ENCODE measurements around the gene UBN2. TPM values are rescaled to one million over a fixed set of nuclear protein-coding genes. Genes with fewer than 3 reads are reported as not detected.

Gene UBN2
- total RNA-seq, 1 experiment from 2014 or later: 14.8 TPM

GRCh38 chr7:139339025-139339424 is 108.0 kb downstream of the UBN2 start:
- intact Hi-C loops (cut with micrococcal nuclease): no loop called here
- no peaks in the 10 kb centered on the region for H3K9me2 ChIP-seq (ENCODE audit: insufficient read depth)
- H3K4me3 ChIP-seq (replicated peaks in 1 of 2; ENCODE audit: low read depth in 1 of 2, low read length in 2 of 2): peak overlapping the region; percentile 78 to 90
- no peak for ATAC-seq
- peak overlapping the region; percentile 95; the same call in 1 of the 2 replicates for H3K27ac ChIP-seq (ENCODE audit: low read depth, low read length)
- CTCF ChIA-PET: interaction anchor here (1.0 to 1.6 kb wide), 2 partner anchors 18 to 21 kb away, joined by 4 to 5 read pairs; partner anchors contain the start of gene LUC7L2
- peaks cover 0 to 5% of the 10 kb centered on the region in 2 experiments; a peak in 1 of 4 replicates for H3K9me3 ChIP-seq (ENCODE audit: control insufficient read depth in 1 of 2, insufficient read depth in 1 of 2, low read depth in 1 of 2, low read length in 2 of 2)
- H2AFZ ChIP-seq (ENCODE audit: low read depth, low read length, poor library complexity, severe bottlenecking): no peak overlapping the region
- H3K4me2 ChIP-seq (ENCODE audit: low read length): peak overlapping the region; percentile 94
- no peaks in the 10 kb centered on the region for H3K27me3 ChIP-seq (ENCODE audit: insufficient read depth, low read length)
- POLR2A ChIA-PET: no interaction called here
- DNase-seq (ENCODE audit: low read depth, low spot score): no peak
- RAD21 ChIA-PET (ENCODE audit: low non-redundant PET in 1 of 2, low total read pairs in 2 of 2, uncharacterized antibody in 2 of 2, unreplicated experiment in 2 of 2): no interaction called here
- H4K20me1 ChIP-seq (ENCODE audit: insufficient read depth): no peaks in the 10 kb centered on the region
- no peak for TF ChIP-seq CTCF (IDR thresholded peaks at IDR 0.05 in 2 of 3, conservative IDR thresholded peaks at IDR 0.05 in 1 of 3; ENCODE audit: borderline replicate concordance in 1 of 3, insufficient read depth in 1 of 3, low read depth in 2 of 3, low read length in 2 of 3)
- no peak overlapping the region for H3K9ac ChIP-seq (ENCODE audit: low read length)
- H3K36me3 ChIP-seq (ENCODE audit: control insufficient read depth in 1 of 2, insufficient read depth in 2 of 2, low read length in 2 of 2): no peaks in the 10 kb centered on the region
- no TSS peak for BruUV-seq (replicated peaks)
- H3K79me2 ChIP-seq (ENCODE audit: insufficient read depth, low read length): peaks cover 23% of the 10 kb centered on the region
- H3K4me1 ChIP-seq (ENCODE audit: control insufficient read depth in 1 of 2, insufficient read depth in 2 of 2, low read length in 2 of 2): peaks cover 3 to 26% of the 10 kb centered on the region in 2 experiments; a peak in 3 of 4 replicates

GRCh38 chr7:139339698-139340036 is 108.6 kb downstream of the UBN2 start:
- no peak for TF ChIP-seq CBX3 (IDR thresholded peaks at IDR 0.05; ENCODE audit: low read depth)
- TF ChIP-seq MAX (IDR thresholded peaks at IDR 0.05): no peak
- no peak for TF ChIP-seq EZH2phosphoT487 (IDR thresholded peaks at IDR 0.05; ENCODE audit: borderline replicate concordance)
- no peak for TF ChIP-seq CEBPB (IDR thresholded peaks at IDR 0.05; ENCODE audit: low read depth)
- no peak for TF ChIP-seq ATF3 (IDR thresholded peaks at IDR 0.05)
- no peak for TF ChIP-seq ZFX (IDR thresholded peaks at IDR 0.05)
- no peak for TF ChIP-seq FOSL1 (IDR thresholded peaks at IDR 0.05; ENCODE audit: low read depth)
- TF ChIP-seq REST (IDR thresholded peaks at IDR 0.05; ENCODE audit: low read depth): no peak
- TF ChIP-seq EGR1 (IDR thresholded peaks at IDR 0.05; ENCODE audit: low read depth): no peak
- no peak for TF ChIP-seq EZH2 (IDR thresholded peaks at IDR 0.05)
- TF ChIP-seq POLR2A (IDR thresholded peaks at IDR 0.05; ENCODE audit: borderline replicate concordance, extremely low read depth, insufficient read depth, insufficient read length): no peak
- TF ChIP-seq SIN3A (IDR thresholded peaks at IDR 0.05; ENCODE audit: low read depth): no peak
- no peak for TF ChIP-seq ZNF274 (IDR thresholded peaks at IDR 0.05; ENCODE audit: low read depth, low read length)
- TF ChIP-seq POLR2AphosphoS5 (IDR thresholded peaks at IDR 0.05; ENCODE audit: low read depth, low read length): no peak
- no peak for TF ChIP-seq JUND (IDR thresholded peaks at IDR 0.05)
- peaks cover 3 to 26% of the 10 kb centered on the region in 2 experiments; a peak in 3 of 4 replicates for H3K4me1 ChIP-seq (ENCODE audit: control insufficient read depth in 1 of 2, insufficient read depth in 2 of 2, low read length in 2 of 2)
- no peaks in the 10 kb centered on the region for H3K27me3 ChIP-seq (ENCODE audit: insufficient read depth, low read length)
- intact Hi-C loops (cut with micrococcal nuclease): loop anchor here (10.0 kb wide), 1 partner anchor 235 kb away; the partner anchor contains the start of gene ZC3HAV1
- H3K4me2 ChIP-seq (ENCODE audit: low read length): peak overlapping the region; percentile 94
- ATAC-seq (no peak), DNase-seq (ENCODE audit: low read depth, low spot score) (no peak)
- peak overlapping the region; percentile 78 to 90 for H3K4me3 ChIP-seq (replicated peaks in 1 of 2; ENCODE audit: low read depth in 1 of 2, low read length in 2 of 2)
- H3K9ac ChIP-seq (ENCODE audit: low read length): peak overlapping the region; percentile 94; the same call in 1 of the 2 replicates
- peak overlapping the region; percentile 95 for H3K27ac ChIP-seq (ENCODE audit: low read depth, low read length)
- H3K36me3 ChIP-seq (ENCODE audit: control insufficient read depth in 1 of 2, insufficient read depth in 2 of 2, low read length in 2 of 2): no peaks in the 10 kb centered on the region
- no peak overlapping the region for H2AFZ ChIP-seq (ENCODE audit: low read depth, low read length, poor library complexity, severe bottlenecking)
- ChIA-PET POLR2A (interaction anchor here (0.6 to 1.0 kb wide), 4 partner anchors 16 to 624 kb away, joined by 3 to 4 read pairs (median 4); partner anchors contain the start of gene LUC7L2), CTCF (interaction anchor here (1.0 to 1.6 kb wide), 3 partner anchors 18 to 206 kb away, joined by 4 to 5 read pairs (median 4); partner anchors contain the start of gene LUC7L2), RAD21 (ENCODE audit: low non-redundant PET in 1 of 2, low total read pairs in 2 of 2, uncharacterized antibody in 2 of 2, unreplicated experiment in 2 of 2) (no interaction called here)
- BruUV-seq (replicated peaks): TSS peak; percentile 67
- H3K9me2 ChIP-seq (ENCODE audit: insufficient read depth): no peaks in the 10 kb centered on the region
- no peaks in the 10 kb centered on the region for H4K20me1 ChIP-seq (ENCODE audit: insufficient read depth)
- H3K9me3 ChIP-seq (ENCODE audit: control insufficient read depth in 1 of 2, insufficient read depth in 1 of 2, low read depth in 1 of 2, low read length in 2 of 2): peaks cover 0 to 5% of the 10 kb centered on the region in 2 experiments; a peak in 1 of 4 replicates
- peaks cover 24% of the 10 kb centered on the region for H3K79me2 ChIP-seq (ENCODE audit: insufficient read depth, low read length)
